Measurements from ENCODE around the gene ARIH2. TPM values are rescaled to one million over a fixed set of nuclear protein-coding genes. Genes with fewer than 3 reads are reported as not detected.

The ARIH2 gene
- total and polyA plus RNA-seq, 2 of the 8 experiments (the other 6 are each of a cell fraction or from before 2014, with no cell fraction given): 72.9 to 136 TPM

- no peak for TF ChIP-seq CTCF (IDR thresholded peaks at IDR 0.05; ENCODE audit: control extremely low read depth in 1 of 3, insufficient read depth in 1 of 3, low read depth in 1 of 3, low read length in 3 of 3)
- TF ChIP-seq RAD21 (IDR thresholded peaks at IDR 0.05 in 1 of 2, conservative IDR thresholded peaks at IDR 0.05 in 1 of 2; ENCODE audit: low read depth in 2 of 2, low read length in 2 of 2): no peak
- no peak for TF ChIP-seq TEAD4 (IDR thresholded peaks at IDR 0.05; ENCODE audit: low read depth, low read length)
- TF ChIP-seq HDAC2 (IDR thresholded peaks at IDR 0.05; ENCODE audit: borderline replicate concordance in 1 of 2, low read depth in 2 of 2, low read length in 2 of 2): no peak
- TF ChIP-seq CHD7 (IDR thresholded peaks at IDR 0.05; ENCODE audit: insufficient replicate concordance, low read length): no peak
Measured at GRCh38 chr3:48991851-48992545, 73.4 kb downstream of the ARIH2 start (continued).

All from H1 (cell line).